Liver (tissue), 3 donors: Measurements from ENCODE around the gene INSYN2B.

ENCODE experiments used
- ATF3 ChIP-seq: IDR thresholded peaks from 2 replicates; pipeline ENCODE4 v1.6.1; 2016; ENCODE audit warnings: antibody characterized with exemption
- CTCF ChIP-seq: fragments of 150-350 bp; IDR thresholded peaks from 2 replicates; pipeline ENCODE4 v1.5.1; 2017; ENCODE audit warnings: improper control_type of control experiment, low read depth, low read length; ENCODE audit not compliant: missing input control
- GABPA ChIP-seq, 2 donors: IDR thresholded peaks in 1 of 2; conservative IDR thresholded peaks in 1 of 2; 2 replicates each; pipeline ENCODE4 v1.6.1; 2016; ENCODE audit warnings: antibody characterized with exemption in 2 of 2, mild to moderate bottlenecking in 1 of 2, moderate library complexity in 1 of 2
- HNF4A ChIP-seq, 2 donors: conservative IDR thresholded peaks; 2 replicates each; pipeline ENCODE4 v1.6.1; 2016; ENCODE audit warnings: antibody characterized with exemption in 2 of 2, mild to moderate bottlenecking in 2 of 2
- HNF4G ChIP-seq: IDR thresholded peaks from 2 replicates; pipeline ENCODE4 v1.6.1; 2016; ENCODE audit warnings: antibody characterized with exemption
- JUND ChIP-seq, 2 donors: IDR thresholded peaks; 2 replicates each; pipeline ENCODE4 v1.6.1; 2016; ENCODE audit warnings: antibody characterized with exemption in 2 of 2
- MAX ChIP-seq: IDR thresholded peaks from 2 replicates; pipeline ENCODE4 v1.6.1; 2016; ENCODE audit warnings: antibody characterized with exemption
- RAD21 ChIP-seq, 2 donors: IDR thresholded peaks; 2 replicates each; pipeline ENCODE4 v1.6.1; 2016; ENCODE audit warnings: antibody characterized with exemption in 2 of 2, mild to moderate bottlenecking in 2 of 2
- REST ChIP-seq: IDR thresholded peaks from 2 replicates; pipeline ENCODE4 v1.6.1; 2016; ENCODE audit warnings: antibody characterized with exemption, mild to moderate bottlenecking
- RXRA ChIP-seq, 2 donors: IDR thresholded peaks; 2 replicates each; pipeline ENCODE4 v1.6.1; 2017 to 2018; ENCODE audit warnings: antibody characterized with exemption in 2 of 2, mild to moderate bottlenecking in 1 of 2
- SP1 ChIP-seq: IDR thresholded peaks from 2 replicates; pipeline ENCODE4 v1.6.1; 2018; ENCODE audit warnings: antibody characterized with exemption, mild to moderate bottlenecking
- TAF1 ChIP-seq: conservative IDR thresholded peaks from 2 replicates; pipeline ENCODE4 v1.6.1; 2016; ENCODE audit warnings: antibody characterized with exemption, mild to moderate bottlenecking
- YY1 ChIP-seq: IDR thresholded peaks from 2 replicates; pipeline ENCODE4 v1.6.1; 2016; ENCODE audit warnings: antibody characterized with exemption, mild to moderate bottlenecking
- ZBTB33 ChIP-seq: IDR thresholded peaks from 2 replicates; pipeline ENCODE4 v1.6.1; 2016; ENCODE audit warnings: antibody characterized with exemption
- donor health status: healthy.
- donor health status: healthy.

- no peak for TF ChIP-seq CTCF
- TF ChIP-seq ZBTB33: no peak
- no peak for TF ChIP-seq TAF1
- TF ChIP-seq SP1: no peak
- TF ChIP-seq RAD21 (IDR thresholded peaks at IDR 0.05): no peak
- no peak for TF ChIP-seq JUND (IDR thresholded peaks at IDR 0.05)
- TF ChIP-seq MAX: no peak
- no peak for TF ChIP-seq REST
- no peak for TF ChIP-seq ATF3
- TF ChIP-seq GABPA (IDR thresholded peaks at IDR 0.05 in 1 of 2, conservative IDR thresholded peaks at IDR 0.05 in 1 of 2): no peak
- no peak for TF ChIP-seq YY1
- TF ChIP-seq HNF4G: no peak
- no peak for TF ChIP-seq RXRA (IDR thresholded peaks at IDR 0.05)
- no peak for TF ChIP-seq HNF4A (conservative IDR thresholded peaks at IDR 0.05)
Observed at GRCh38 chr5:169827769-169828168, 152.5 kb downstream of the INSYN2B start.
